Measurements from ENCODE around the gene NRP2. TPM values are rescaled to one million over a fixed set of nuclear protein-coding genes. Genes with fewer than 3 reads are reported as not detected.

The NRP2 gene
- total RNA-seq, 1 donor from 2014 or later = 89.5 TPM

- Mint-ChIP-seq H3K4me1 (peaks cover 91% of the 10 kb centered on the region), H3K36me3 (no peaks in the 10 kb centered on the region), H3K9me3 (no peaks in the 10 kb centered on the region), H3K27me3 (ENCODE audit: low read depth) (no peaks in the 10 kb centered on the region), H3K27ac (peak overlapping the region; percentile 95), H3K4me3 (no peak overlapping the region)
- peak in 1 of 2 experiments; percentile 48 for DNase-seq (ENCODE audit: low spot score in 2 of 2, unreplicated experiment in 2 of 2)
- no peak for TF ChIP-seq CTCF (IDR thresholded peaks at IDR 0.05; ENCODE audit: unreplicated experiment)
These were observed 14.7 kb downstream of the NRP2 start for GRCh38 chr2:205696927-205697441.

- TF ChIP-seq CTCF (IDR thresholded peaks at IDR 0.05; ENCODE audit: unreplicated experiment) = no peak
- H3K4me1 Mint-ChIP-seq = peaks cover 88% of the 10 kb centered on the region
- no peaks in the 10 kb centered on the region for H3K36me3 Mint-ChIP-seq
These were observed 16.3 kb downstream of the NRP2 start for GRCh38 chr2:205698286-205699268.

GRCh38 chr2:205699515-205700289 is 17.4 kb downstream of the NRP2 start:
- Mint-ChIP-seq H3K36me3 (no peaks in the 10 kb centered on the region), H3K4me3 (no peak overlapping the region), H3K9me3 (no peaks in the 10 kb centered on the region), H3K27ac (peak overlapping the region; percentile 84), H3K4me1 (peaks cover 85% of the 10 kb centered on the region), H3K27me3 (ENCODE audit: low read depth) (no peaks in the 10 kb centered on the region)
- no peak for TF ChIP-seq CTCF (IDR thresholded peaks at IDR 0.05; ENCODE audit: unreplicated experiment)
- DNase-seq (ENCODE audit: low spot score in 2 of 2, unreplicated experiment in 2 of 2) = no peak

More at GRCh38 chr2:205698286-205699268, 16.3 kb downstream of the NRP2 start:
- Mint-ChIP-seq H3K27me3 (ENCODE audit: low read depth) (no peaks in the 10 kb centered on the region), H3K9me3 (no peaks in the 10 kb centered on the region), H3K27ac (peak overlapping the region; percentile 84), H3K4me3 (no peak overlapping the region)
- DNase-seq (ENCODE audit: low spot score in 2 of 2, unreplicated experiment in 2 of 2) = no peak

GRCh38 chr2:205700331-205701132 is 18.2 kb downstream of the NRP2 start:
- peak overlapping the region; percentile 26 for H3K27ac Mint-ChIP-seq
- no peak overlapping the region for H3K4me3 Mint-ChIP-seq
- H3K9me3 Mint-ChIP-seq = no peaks in the 10 kb centered on the region
- no peaks in the 10 kb centered on the region for H3K36me3 Mint-ChIP-seq
- no peak for TF ChIP-seq CTCF (IDR thresholded peaks at IDR 0.05; ENCODE audit: unreplicated experiment)
- no peak for DNase-seq (ENCODE audit: low spot score in 2 of 2, unreplicated experiment in 2 of 2)
- no peaks in the 10 kb centered on the region for H3K27me3 Mint-ChIP-seq (ENCODE audit: low read depth)
- peaks cover 78% of the 10 kb centered on the region for H3K4me1 Mint-ChIP-seq

GRCh38 chr2:205701509-205701908 is 19.2 kb downstream of the NRP2 start:
- no peaks in the 10 kb centered on the region for H3K27me3 Mint-ChIP-seq (ENCODE audit: low read depth)
- no peaks in the 10 kb centered on the region for H3K36me3 Mint-ChIP-seq
- no peak for TF ChIP-seq CTCF (IDR thresholded peaks at IDR 0.05; ENCODE audit: unreplicated experiment)
- H3K4me1 Mint-ChIP-seq = peaks cover 75% of the 10 kb centered on the region
- no peak for DNase-seq (ENCODE audit: low spot score in 2 of 2, unreplicated experiment in 2 of 2)
- H3K9me3 Mint-ChIP-seq = no peaks in the 10 kb centered on the region
- H3K27ac Mint-ChIP-seq = peak overlapping the region; percentile 65
- no peak overlapping the region for H3K4me3 Mint-ChIP-seq
